ENCODE data around the gene TNNT1. TPM values are rescaled to one million over a fixed set of nuclear protein-coding genes. Genes with fewer than 3 reads are reported as not detected.

The TNNT1 gene
- polyA plus RNA-seq, 1 experiment, result 3.3 TPM

DNA sequence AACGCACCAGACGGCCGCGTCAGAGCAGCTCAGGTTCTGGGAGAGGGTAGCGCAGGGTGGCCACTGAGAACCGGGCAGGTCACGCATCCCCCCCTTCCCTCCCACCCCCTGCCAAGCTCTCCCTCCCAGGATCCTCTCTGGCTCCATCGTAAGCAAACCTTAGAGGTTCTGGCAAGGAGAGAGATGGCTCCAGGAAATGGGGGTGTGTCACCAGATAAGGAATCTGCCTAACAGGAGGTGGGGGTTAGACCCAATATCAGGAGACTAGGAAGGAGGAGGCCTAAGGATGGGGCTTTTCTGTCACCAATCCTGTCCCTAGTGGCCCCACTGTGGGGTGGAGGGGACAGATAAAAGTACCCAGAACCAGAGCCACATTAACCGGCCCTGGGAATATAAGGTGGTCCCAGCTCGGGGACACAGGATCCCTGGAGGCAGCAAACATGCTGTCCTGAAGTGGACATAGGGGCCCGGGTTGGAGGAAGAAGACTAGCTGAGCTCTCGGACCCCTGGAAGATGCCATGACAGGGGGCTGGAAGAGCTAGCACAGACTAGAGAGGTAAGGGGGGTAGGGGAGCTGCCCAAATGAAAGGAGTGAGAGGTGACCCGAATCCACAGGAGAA is 33.5 kb downstream of the TNNT1 start:
- H3K9me3 ChIP-seq (ENCODE audit: control insufficient read depth, insufficient read depth, low read length), result peaks cover 3% of the 10 kb centered on the region; the same call in 1 of the 2 replicates
- CTCF ChIA-PET, result interaction anchor here (0.6 to 1.5 kb wide), 2 partner anchors 27 to 517 kb away, joined by 4 read pairs; no protein-coding TSS in a partner anchor
- peak overlapping the region; percentile 98 for H3K4me3 ChIP-seq (ENCODE audit: low read depth, low read length)
- no peak for TF ChIP-seq CTCF (IDR thresholded peaks at IDR 0.05; ENCODE audit: low read depth, low read length)
- H3K27ac ChIP-seq (ENCODE audit: low read depth, low read length), result peak overlapping the region; percentile 47
- no peaks in the 10 kb centered on the region for H3K27me3 ChIP-seq (ENCODE audit: control insufficient read depth, insufficient read depth, low read length)
- POLR2A ChIA-PET, result no interaction called here
- no peak for DNase-seq (ENCODE audit: low read depth, low spot score)

- no peak for DNase-seq (ENCODE audit: low read depth, low spot score)
- no peaks in the 10 kb centered on the region for H3K27me3 ChIP-seq (ENCODE audit: control insufficient read depth, insufficient read depth, low read length)
- TF ChIP-seq CTCF (IDR thresholded peaks at IDR 0.05; ENCODE audit: low read depth, low read length), result no peak
- no peak overlapping the region for H3K4me3 ChIP-seq (ENCODE audit: low read depth, low read length)
- H3K9me3 ChIP-seq (ENCODE audit: control insufficient read depth, insufficient read depth, low read length), result peaks cover 3% of the 10 kb centered on the region; the same call in 1 of the 2 replicates
- peak overlapping the region; percentile 31 for H3K27ac ChIP-seq (ENCODE audit: low read depth, low read length)
- ChIA-PET POLR2A (no interaction called here), CTCF (interaction anchor here (1.5 kb wide), 1 partner anchor 26 kb away, joined by 4 read pairs; no protein-coding TSS in a partner anchor)
Observed at GRCh38 chr19:55114566-55115145, 34.4 kb downstream of the TNNT1 start.

DNA sequence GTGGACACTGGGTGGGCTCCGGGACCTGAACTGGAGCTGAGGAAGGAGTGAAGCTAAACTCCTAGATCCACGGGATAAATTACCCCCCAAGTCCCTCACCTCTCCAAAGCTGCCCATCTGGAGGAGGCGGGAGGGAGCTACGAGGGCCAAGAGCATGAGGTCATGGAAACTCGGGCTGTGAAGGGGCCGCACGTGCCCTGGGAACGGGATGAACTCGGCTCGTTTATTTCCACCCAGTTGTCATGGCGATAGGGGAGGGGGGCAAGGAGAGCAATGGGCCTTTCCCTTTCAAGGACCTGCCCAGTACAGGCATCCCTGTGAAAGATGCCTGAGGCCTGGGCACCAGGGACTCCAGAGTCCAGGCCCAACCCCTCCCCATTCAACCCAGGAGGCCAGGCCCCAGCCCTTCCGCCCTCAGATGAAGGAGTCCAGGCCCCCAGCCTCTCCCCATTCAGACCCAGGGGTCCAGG is 35.4 kb downstream of the TNNT1 start:
- CTCF ChIA-PET, result interaction anchor here (1.1 kb wide), 1 partner anchor 25 kb away, joined by 3 read pairs; no protein-coding TSS in a partner anchor
- Histone ChIP-seq H3K27me3 (ENCODE audit: control insufficient read depth, insufficient read depth, low read length) (no peaks in the 10 kb centered on the region), H3K4me3 (ENCODE audit: low read depth, low read length) (no peak overlapping the region), H3K27ac (ENCODE audit: low read depth, low read length) (peak overlapping the region; percentile 69), H3K9me3 (ENCODE audit: control insufficient read depth, insufficient read depth, low read length) (peaks cover under 1% of the 10 kb centered on the region; the same call in 1 of the 2 replicates)
- TF ChIP-seq CTCF (IDR thresholded peaks at IDR 0.05; ENCODE audit: low read depth, low read length), result no peak
- peak; percentile 84 for DNase-seq (ENCODE audit: low read depth, low spot score)
- POLR2A ChIA-PET, result no interaction called here

DNA sequence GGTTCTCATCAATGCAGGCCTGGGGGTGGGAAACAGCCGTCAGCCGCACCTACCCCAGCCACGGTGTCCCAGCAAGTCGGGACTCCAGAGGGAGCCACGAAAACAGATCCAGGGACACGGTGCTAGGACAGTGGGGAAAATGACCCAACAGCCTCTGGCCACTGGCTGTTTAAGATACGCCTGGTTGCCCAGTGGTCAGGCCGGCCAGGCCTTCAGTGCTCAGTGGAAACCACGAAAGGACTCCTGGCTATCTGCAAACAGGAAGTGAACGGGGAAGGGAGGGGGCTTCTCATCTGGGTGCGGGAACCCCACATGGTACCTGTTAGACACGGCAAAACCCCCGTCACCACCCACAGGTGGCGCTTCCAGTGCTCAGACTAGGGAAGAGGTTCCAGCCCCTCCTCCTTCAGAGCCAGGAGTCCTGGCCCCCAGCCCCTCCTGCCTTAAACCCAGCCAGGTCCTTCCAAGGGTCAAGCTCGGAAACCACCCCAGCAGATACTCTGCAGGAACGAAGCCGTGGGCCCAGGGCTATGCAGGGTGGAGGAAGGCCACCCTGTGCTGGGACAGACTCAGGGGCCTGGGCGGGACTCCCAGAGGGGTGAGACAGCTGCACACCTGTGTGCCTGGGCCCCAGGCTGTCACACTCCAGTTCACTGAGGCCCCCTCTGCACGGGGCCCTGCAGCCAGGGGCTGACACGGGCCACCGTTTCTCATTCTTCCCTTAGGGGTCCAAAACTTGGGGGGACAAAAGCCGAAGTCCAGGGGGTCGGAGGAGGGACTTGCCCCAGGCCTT is 36.0 kb downstream of the TNNT1 start:
- no peak for DNase-seq (ENCODE audit: low read depth, low spot score)

More for the DNA sequence above, 36.0 kb downstream of the TNNT1 start:
- ChIA-PET POLR2A (no interaction called here), CTCF (interaction anchor here (0.5 to 1.1 kb wide), 2 partner anchors 25 to 1153 kb away, joined by 3 to 5 read pairs; no protein-coding TSS in a partner anchor)
- Histone ChIP-seq H3K27ac (ENCODE audit: low read depth, low read length) (peak overlapping the region; percentile 69), H3K9me3 (ENCODE audit: control insufficient read depth, insufficient read depth, low read length) (no peaks in the 10 kb centered on the region; the same call in 1 of the 2 replicates), H3K4me3 (ENCODE audit: low read depth, low read length) (no peak overlapping the region), H3K27me3 (ENCODE audit: control insufficient read depth, insufficient read depth, low read length) (no peaks in the 10 kb centered on the region)
- TF ChIP-seq CTCF (IDR thresholded peaks at IDR 0.05; ENCODE audit: low read depth, low read length), result no peak

Data from AG04450 (cell line).